ENCODE data around the gene MT1H.
"Not testable (repeated sequence)": the region's sequence is repeated elsewhere in the genome, so short reads cannot be mapped to it uniquely, and the experiment has no call there.

MT1H gene

DNA sequence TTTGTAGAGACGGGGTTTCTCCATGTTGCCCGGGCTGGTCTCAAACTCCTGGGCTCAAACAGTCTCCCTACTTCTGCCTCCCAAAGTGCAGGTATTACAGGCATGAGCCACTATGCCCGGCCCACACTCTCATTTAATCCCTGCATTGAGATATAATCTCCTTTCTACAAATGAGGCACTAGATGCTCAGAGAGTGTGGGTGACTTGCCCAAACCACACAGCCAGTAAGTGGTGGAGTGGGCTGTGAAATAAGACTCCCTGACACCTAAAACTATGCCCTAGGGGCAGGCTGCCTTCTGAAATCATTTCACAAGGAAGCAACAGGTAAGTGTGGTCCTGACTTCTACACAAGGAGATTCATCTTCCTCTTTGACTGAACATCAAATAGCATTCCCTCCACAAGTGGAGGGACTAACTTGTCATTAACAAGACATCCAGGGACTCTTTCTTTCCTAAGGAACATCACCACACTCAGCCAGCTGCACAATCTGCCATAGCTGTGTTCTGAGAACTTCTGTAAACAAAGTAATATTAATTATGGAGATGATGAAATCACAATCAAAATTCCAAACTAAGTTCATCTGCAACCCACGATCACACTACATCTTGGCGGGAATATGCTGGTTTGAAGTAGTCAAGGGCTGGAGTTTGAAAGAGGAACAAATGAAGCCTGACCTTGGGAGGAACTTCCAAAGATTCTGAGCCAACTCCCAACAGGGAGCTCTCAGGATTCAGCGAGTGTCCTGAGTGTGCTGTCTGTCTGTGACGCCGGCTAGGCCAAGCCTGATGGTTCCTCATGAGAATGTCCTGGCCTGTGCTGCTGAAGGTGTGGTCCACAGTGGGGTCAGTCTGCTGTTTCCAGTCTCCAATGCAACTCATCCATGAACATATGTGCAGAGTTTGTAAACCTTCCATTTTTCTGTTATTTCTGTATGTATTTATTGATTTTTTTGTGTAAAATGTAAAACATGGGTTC, 4.0 kb upstream of the MT1H start:
- DNase-seq (ENCODE audit: low spot score), result not testable (repeated sequence)

DNA sequence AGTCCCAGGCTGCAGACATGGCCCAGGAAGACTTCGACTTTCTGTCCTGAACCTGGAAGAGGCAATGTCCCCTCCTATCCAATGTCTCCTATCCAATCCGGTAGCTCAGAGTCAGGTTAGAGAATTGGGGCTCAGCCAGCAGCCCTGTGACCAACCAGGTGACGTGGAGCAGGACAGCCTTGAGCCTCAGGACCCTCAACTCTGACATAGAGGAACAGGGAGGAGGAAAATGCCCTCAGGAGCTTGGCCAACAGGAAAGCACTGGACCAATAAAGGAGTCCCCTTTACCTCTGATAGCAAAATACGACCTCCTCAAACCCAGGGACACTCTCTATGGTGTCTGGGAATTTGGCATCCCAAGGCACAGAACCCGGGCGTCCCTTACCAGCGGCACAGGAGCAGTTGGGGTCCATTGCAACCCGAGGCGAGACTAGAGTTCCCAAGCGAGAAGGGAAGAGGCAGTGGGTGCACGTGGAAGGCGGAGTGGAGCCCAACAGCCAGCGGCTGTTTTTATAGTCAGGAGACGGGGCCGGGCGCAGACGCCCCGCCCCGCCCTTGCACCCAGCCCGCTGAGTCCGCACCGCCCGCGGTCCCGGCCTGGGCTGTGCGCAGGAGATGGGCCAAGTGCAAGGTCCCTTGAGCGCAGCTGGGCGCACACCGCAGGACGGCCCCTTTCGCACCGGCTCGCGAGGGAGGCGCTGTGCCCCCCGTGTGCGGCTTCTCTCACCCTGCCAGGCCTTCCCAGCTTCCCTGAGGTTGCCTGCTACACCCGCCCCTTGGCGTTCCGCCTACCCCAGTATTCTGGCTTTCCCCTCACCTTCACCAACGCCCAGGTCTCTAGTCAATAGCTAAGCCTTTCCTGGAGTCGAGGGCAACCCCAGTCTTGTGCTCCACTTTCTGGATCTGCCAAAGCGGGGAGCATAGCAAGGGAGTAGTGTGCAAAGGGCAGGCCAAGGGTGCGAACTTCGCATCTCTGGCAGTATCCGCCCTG, 1.7 kb upstream of the MT1H start, which contains the start of gene MT1G:
Gene MT1G, minus strand, starts transcription at position 485 of the 991 bp plus-strand sequence. Its CDS starts 72 bp downstream, at position 413.
- DNase-seq (ENCODE audit: low spot score), result peak; percentile 46

DNA sequence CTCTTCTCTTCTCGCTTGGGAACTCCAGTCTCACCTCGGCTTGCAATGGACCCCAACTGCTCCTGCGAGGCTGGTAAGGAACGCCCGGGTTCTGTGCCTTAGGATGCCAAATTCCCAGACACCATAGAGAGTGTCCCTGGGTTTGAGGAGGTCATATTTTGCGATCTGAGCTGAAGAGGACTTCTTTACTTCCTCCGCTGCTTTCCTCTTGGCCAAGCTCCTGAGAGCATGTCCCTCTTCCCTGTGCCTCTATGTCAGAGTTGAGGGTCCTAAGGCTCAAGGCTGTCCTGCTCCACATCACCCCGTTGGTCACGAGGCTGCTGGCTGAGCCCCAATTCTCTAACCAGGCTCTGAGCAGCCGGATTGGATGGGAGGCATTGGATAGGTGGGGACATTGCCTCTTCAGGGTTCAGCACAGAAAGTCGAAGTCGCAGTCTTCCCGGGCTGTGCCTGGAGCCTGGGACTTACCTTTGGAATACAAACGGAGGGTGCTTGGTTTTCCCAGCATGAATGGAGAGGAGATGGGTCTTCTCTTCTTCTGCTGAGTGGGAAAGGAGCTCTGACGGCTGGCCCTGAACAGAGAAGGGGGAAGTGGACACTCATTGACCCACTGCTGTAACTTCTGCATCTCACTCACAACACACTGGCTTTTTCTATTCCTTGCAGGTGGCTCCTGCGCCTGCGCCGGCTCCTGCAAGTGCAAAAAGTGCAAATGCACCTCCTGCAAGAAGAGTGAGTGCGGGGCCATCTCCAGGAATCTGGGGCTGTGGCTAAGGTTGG, 416 bp downstream of the MT1H start:
- DNase-seq (ENCODE audit: low spot score), result no peak

DNA sequence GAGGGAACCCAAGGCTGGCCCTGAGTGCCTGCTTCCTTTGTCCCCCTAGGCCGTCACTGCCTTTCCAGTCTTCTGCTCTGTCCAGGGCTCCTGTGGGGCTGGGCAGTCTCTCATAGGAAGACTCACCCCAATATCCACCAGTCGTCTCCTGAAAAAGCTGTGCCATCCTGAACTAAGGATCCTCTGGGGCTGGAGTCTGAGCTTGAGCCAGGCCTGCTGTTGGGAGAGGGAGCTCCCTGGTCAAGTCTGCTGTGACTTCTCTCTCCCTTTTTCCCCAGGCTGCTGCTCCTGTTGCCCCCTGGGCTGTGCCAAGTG, 963 bp downstream of the MT1H start:
- no peak for DNase-seq (ENCODE audit: low spot score)

DNA sequence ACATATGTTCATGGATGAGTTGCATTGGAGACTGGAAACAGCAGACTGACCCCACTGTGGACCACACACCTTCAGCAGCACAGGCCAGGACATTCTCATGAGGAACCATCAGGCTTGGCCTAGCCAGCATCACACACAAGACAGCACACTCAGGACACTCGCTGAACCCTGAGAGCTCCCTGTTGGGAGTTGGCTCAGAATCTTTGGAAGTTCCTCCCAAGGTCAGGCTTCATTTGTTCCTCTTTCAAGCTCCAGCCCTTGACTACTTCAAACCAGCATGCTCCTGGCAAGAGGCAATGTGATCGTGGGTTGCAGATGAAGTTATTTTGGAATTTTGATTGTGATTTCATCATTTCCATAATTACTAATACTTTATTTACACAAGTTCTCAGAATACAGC, 2.1 kb downstream of the MT1H start:
- not testable (repeated sequence) for DNase-seq (ENCODE audit: low spot score)

DNA sequence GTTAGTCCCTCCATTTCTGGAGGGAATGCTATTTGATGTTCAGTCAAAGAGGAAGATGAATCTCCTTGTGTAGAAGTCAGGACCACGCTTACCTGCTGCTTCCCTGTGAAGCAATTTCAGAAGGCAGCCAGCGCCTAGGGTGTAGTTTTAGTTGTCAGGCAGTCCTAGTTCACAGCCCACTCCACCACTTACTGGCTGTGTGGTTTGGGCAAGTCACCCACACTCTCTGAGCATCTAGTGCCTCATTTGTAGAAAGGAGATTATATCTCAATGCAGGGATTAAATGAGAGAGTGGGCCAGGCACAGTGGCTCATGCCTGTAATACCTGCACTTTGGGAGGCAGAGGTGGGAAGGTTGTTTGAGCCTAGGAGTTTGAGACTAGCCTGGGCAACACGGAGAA, 2.6 kb downstream of the MT1H start:
- not testable (repeated sequence) for DNase-seq (ENCODE audit: low spot score)

DNA sequence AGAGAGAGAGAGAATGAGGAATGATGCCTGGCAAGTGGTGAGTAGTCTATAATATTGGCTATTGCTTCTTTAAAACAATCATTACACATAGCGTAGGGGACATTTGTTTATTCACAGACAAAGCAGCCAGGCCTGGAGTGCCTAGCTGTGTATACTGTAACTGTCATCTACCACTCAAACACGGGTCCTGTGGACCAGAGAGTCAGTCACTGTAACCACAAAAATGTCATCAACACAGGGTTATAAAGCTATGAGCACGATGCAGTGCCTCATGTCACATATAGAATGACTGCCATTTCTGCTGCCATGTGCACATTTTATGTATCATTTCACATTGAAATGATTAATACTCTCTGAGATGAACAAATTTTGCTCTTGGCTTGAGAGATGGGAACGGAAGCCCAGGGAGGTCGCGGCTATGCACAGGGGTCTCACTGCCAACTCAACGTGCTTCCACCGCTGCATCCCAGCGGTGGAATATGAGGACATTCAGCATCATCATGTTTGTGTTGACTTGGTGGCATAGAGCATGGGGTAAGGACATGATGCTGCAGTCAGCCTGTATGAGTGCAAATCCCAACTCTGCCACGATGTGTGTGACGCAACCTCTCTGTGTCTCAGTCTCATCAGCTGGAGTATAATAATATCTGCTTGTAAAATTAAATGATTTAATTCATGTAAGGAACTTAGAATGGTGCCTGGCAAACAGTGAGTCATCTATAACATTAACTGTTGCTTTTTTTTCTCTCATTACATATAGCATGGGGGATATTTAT, 3.3 kb downstream of the MT1H start:
- DNase-seq (ENCODE audit: low spot score), result no peak

DNA sequence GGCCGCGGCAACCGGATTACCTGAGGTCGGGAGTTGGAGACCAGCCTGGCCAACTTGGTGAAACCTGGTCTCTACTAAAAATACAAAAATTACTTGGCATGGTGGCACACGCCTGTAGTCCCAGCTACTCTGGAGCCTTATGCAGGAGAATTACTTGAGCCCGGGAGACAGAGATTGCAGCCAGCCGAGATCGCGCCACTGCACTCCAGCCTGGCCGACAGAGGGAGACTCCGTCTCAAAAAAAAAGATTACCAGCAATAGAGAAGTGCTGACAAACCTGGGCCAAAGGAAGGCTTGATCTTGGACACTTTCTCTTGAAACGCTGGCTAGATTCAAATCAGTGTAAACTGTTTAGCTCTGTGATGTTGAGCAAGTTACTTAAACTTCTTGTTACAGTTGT, 4.3 kb downstream of the MT1H start:
- no peak for DNase-seq (ENCODE audit: low spot score)

DNA sequence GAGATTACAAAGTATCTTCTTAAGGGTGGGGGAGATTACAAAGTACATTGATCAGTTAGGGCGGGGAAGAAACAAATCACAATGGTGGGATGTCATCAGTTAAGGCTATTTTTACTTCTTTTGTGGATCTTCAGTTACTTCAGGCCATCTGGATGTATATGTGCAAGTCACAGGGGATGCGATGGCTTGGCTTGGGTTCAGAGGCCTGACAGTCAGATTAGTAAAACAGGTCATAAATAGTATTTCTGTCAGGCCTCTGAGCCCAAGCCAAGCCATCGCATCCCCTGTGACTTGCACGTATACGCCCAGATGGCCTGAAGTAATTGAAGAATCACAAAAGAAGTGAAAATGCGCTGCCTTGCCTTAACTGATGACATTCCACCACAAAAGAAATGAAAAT, 5.0 kb downstream of the MT1H start:
- DNase-seq (ENCODE audit: low spot score), result not testable (repeated sequence)

DNA sequence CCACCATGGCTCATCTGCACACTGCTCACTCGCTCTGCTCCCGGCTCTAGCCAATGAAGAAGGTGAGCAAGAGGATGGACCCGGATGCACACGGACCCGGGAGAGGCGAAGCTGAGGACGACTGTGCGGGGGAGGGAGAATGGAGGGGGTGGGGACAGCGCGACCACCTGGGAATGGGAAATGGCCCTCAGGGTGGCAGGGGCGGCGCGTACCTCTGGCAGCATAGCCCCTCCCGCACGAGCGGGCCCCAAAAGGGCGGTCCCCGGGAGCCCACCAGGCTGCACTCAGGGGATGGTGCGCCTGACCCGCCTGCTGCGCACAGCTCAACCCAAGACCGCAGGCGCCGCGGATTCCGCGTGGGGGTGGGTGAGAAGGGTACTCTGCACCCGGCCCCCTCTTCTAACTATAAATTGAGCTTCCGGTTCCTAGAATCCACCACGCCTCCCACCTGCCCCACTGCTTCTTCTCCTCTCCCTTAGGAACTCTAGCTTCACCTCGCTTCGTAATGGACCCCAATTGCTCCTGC, 6.1 kb downstream of the MT1H start:
- no peak for DNase-seq (ENCODE audit: low spot score)

DNA sequence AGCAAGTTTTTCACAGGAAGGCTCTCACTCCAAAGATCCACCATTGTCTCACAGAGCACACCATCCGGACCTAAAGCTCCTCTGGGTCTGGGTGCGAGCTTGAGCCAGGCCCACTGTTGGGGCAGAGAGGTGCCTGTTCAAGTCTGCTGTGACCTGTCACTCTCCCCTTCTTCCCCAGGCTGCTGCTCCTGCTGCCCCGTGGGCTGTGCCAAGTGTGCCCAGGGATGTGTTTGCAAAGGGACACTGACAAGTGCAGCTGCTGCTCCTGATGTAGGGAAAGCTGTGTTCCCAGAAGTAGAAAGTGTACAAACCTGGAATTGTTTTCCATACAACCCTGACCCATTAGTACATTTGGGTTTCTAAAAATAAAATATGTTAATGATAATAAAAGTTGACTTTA, 7.9 kb downstream of the MT1H start:
- DNase-seq (ENCODE audit: low spot score), result no peak

DNA sequence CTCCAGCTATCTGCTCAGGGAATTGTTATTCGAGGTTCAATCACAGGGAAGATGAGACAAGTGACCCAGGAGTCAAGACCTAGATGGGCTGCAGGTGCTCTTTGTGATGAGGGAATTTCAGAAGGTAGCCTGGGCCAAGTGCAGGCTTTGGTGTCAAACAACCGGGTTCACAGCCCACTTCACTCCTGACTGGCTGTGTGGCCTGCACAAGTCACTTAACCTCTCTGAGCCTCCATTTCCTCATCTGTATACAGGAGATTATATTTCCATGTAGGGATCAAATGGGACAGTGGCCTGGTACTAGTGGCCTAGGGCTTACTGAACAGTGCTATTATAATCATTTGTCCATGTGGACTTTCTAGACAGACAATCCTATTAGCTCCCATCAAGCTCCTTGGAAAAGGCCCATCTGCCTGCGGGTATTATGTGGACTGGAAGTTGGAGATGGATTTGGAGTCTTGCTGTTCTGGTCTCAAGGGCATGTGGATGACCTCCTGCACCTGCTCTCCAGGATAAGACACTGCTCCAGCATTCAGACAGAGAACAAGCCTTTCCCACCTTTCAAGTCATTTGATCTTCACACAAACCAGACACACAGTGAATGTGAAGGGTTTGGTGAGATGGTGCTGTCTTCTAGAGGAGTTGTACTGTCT, 9.6 kb downstream of the MT1H start:
- DNase-seq (ENCODE audit: low spot score), result no peak

DNA sequence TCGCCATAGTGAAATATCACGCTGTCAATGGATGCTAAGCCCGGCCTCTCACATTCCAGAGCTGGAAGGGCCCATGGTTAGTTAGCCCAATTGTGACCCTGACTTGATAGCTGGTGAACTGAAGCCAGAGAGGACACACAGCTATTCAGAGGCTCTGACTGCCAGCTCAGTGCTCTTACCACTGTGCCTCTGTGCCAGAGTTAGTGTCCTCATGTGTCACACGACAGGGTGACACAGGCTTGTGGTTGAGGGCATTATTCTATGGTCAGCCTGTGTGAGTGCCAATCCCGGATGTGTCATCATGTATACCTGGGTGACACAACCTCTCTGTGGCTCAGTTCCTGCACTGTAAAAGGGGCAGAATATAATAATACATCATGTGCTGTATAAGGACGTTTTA, 10.2 kb downstream of the MT1H start:
- no peak for DNase-seq (ENCODE audit: low spot score)

DNA sequence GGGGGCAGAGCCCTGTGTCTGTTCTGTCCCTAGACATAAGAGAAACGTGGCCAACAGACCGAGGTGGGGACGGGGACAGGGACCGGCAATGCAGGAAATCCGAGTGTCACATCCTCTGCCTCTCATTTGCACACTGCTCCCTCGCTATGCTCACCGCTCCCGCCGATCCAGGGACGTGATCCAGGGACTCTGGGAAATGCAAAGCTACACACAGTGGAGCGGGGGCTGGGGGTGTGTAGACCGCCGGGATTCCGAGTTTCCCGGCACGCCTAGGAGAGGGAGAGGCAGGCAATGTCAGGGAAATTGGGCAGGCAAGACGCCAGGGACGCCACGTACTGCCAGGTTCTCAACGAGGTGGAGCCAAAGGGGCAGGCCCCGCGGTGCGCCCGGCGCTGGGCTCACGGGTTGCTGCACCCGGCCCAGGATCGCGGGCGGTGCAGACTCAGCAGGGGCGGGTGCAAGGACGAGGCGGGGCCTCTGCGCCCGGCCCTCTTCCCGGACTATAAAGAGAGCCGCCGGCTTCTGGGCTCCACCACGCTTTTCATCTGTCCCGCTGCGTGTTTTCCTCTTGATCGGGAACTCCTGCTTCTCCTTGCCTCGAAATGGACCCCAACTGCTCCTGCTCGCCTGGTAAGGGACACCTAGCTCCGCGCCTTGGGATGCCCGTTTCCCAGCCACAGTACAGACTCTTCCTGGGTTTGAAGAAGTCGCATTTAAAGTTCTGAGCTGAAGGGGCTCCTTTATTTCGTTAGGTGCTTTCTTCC, 12.5 kb downstream of the MT1H start, which contains the start of gene MT1X:
Gene MT1X, plus strand, starts transcription at position 532 of the 764 bp plus-strand sequence. Its CDS starts 71 bp downstream, at position 603.
- DNase-seq (ENCODE audit: low spot score), result peak; percentile 98

DNA sequence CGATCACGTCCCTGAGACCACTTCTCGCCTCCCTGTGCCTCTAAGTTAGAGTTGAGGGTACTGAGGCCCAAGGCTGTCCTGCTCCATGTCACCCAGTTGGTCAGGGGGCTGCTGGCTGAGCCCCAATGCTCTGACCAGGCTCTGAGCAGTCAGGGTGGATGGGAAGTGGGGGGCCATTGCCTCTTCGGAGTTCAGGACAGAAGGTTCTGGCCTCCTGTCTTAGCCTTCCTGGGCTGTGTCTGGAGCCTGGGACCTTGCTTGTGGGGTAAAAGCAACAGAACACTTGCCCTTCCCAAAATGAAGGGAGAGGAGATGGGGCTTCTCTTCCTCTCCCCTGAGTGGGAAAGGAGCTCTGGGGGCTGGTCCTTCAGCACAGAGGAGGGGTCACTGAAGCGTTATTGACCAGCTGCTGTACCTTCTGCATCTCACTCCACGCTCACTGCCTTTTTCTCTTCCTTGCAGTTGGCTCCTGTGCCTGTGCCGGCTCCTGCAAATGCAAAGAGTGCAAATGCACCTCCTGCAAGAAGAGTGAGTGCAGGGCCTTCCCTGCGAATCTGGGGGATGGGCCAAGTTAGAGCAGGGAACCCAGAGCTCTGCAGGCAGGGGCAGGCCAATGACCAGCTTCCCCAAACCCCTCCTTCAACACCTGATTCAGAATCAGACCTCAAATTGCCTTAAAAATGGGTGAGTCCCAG, 13.2 kb downstream of the MT1H start:
- no peak for DNase-seq (ENCODE audit: low spot score)

DNA sequence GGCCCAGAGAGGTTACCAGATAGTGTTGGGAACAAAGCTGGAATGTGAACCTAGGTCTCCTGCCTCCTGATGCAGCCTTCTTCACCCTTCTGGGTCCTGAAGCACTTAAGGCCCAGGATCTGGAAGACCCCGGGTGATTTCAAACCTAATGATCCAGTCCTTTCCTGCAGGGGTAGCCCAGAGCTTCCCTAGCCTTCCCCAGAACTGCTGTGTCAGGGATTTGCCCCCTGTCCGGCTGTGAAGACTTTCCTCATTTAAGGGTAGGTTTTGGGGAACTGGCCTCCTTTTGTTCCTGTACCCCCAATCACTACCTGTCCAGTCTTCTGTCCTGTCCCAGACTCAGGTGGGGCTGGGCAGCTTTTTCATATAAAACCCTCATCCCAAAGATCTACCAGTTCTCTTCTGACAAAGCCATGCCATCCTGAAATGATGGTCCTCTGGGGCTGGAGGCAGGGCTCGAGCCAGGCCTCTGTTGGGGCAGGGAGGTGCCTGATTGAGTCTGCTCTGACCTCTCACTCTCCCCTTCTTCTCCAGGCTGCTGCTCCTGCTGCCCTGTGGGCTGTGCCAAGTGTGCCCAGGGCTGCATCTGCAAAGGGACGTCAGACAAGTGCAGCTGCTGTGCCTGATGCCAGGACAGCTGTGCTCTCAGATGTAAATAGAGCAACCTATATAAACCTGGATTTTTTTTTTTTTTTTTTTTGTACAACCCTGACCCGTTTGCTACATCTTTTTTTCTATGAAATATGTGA, 14.0 kb downstream of the MT1H start:
- DNase-seq (ENCODE audit: low spot score), result no peak

DNA sequence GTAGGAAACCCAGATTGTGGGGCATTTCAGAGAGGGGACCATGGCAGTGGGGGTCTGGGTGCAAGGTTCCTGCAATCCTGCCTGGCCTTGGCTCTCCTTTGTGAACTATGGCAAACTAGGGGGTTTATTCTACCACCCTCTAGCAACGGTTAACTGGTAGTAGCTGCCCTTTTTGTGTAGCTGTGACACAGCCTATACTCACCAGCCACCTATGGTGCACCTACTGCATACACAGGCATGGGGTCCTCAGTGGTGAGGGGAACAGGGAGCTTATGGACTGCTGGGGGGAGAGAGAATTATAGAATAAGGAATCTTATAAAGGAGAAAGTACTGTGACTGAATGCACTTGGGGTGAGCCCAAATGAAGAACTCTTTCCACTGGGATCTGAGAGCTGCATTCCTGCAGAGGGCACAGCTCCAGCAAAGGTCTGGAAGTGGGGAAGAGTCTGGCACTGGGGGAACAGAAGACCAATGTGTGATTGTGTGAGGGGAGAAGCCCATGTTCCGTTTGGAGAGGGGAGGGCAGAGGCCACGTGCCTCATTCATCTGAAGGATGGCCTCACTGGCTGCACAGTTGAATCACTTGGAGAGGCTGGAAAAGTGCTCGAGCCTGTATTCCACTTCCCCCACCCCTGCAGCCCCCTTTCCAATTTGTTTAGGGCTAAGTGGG, 14.8 kb downstream of the MT1H start:
- no peak for DNase-seq (ENCODE audit: low spot score)
